HG02973 (cell line): ENCODE results near the gene CEP41.
"Not testable (repeated sequence)": the region's sequence is repeated elsewhere in the genome, so short reads cannot be mapped to it uniquely, and the experiment has no call there.

Source experiments
- ATAC-seq: cut with Tn5 transposase; IDR thresholded peaks from one replicate; pipeline ENCODE4 v1.9.1; 2021; ENCODE audit warnings: moderate library complexity; ENCODE audit not compliant: unreplicated experiment

Gene CEP41

GRCh38 chr7:130463553-130464434 is 23.0 kb upstream of the CEP41 start:
- no peak for ATAC-seq

- no peak for ATAC-seq
These were observed 20.5 kb upstream of the CEP41 start for GRCh38 chr7:130461272-130461671.

- ATAC-seq: no peak
These were observed 17.4 kb upstream of the CEP41 start for GRCh38 chr7:130458257-130458656.

- ATAC-seq: no peak
These were observed 14.1 kb upstream of the CEP41 start for GRCh38 chr7:130454959-130455358.

- ATAC-seq: no peak
These were observed 12.1 kb upstream of the CEP41 start for GRCh38 chr7:130452951-130453350.

- not testable (repeated sequence) for ATAC-seq
These were observed 10.5 kb upstream of the CEP41 start for GRCh38 chr7:130451344-130451743.

GRCh38 chr7:130446259-130446658 is 5.4 kb upstream of the CEP41 start:
- ATAC-seq: no peak

- ATAC-seq: no peak
These were observed 4.1 kb upstream of the CEP41 start for GRCh38 chr7:130444751-130445407.

GRCh38 chr7:130444234-130444633 is 3.4 kb upstream of the CEP41 start:
- ATAC-seq: no peak

- no peak for ATAC-seq
These were observed 1.8 kb upstream of the CEP41 start for GRCh38 chr7:130442601-130443000.

GRCh38 chr7:130441408-130441869 is 623 bp upstream of the CEP41 start:
- no peak for ATAC-seq

- ATAC-seq: no peak
These were observed 4.6 kb downstream of the CEP41 start for GRCh38 chr7:130436253-130436652.

GRCh38 chr7:130435311-130435854 is 5.4 kb downstream of the CEP41 start:
- no peak for ATAC-seq

- no peak for ATAC-seq
These were observed 7.5 kb downstream of the CEP41 start for GRCh38 chr7:130433301-130433700.

- no peak for ATAC-seq
These were observed 7.9 kb downstream of the CEP41 start for GRCh38 chr7:130432886-130433285.

GRCh38 chr7:130430841-130431666 is 9.8 kb downstream of the CEP41 start:
- no peak for ATAC-seq

GRCh38 chr7:130430115-130430514 is 10.7 kb downstream of the CEP41 start:
- ATAC-seq: no peak

- ATAC-seq: no peak
These were observed 11.8 kb downstream of the CEP41 start for GRCh38 chr7:130429019-130429418.

- no peak for ATAC-seq
These were observed 14.3 kb downstream of the CEP41 start for GRCh38 chr7:130426564-130426963.

- ATAC-seq: no peak
These were observed 15.0 kb downstream of the CEP41 start for GRCh38 chr7:130425796-130426195.

- ATAC-seq: no peak
These were observed 17.2 kb downstream of the CEP41 start for GRCh38 chr7:130423501-130424037.
